Activated CD4-positive, alpha-beta T cell treated with anti-CD3 and anti-CD28 coated beads, Interleukin-2, amount 50 U/mL, for 4 hours (primary cell): ENCODE results near the gene ARID3C.
"Not testable (repeated sequence)": the region's sequence is repeated elsewhere in the genome, so short reads cannot be mapped to it uniquely, and the experiment has no call there.

Experiments
- DNase-seq, 2 experiments: peaks; one replicate each; pipeline ENCODE4 v3.0.0-alpha.2; 2020

ARID3C gene

DNA sequence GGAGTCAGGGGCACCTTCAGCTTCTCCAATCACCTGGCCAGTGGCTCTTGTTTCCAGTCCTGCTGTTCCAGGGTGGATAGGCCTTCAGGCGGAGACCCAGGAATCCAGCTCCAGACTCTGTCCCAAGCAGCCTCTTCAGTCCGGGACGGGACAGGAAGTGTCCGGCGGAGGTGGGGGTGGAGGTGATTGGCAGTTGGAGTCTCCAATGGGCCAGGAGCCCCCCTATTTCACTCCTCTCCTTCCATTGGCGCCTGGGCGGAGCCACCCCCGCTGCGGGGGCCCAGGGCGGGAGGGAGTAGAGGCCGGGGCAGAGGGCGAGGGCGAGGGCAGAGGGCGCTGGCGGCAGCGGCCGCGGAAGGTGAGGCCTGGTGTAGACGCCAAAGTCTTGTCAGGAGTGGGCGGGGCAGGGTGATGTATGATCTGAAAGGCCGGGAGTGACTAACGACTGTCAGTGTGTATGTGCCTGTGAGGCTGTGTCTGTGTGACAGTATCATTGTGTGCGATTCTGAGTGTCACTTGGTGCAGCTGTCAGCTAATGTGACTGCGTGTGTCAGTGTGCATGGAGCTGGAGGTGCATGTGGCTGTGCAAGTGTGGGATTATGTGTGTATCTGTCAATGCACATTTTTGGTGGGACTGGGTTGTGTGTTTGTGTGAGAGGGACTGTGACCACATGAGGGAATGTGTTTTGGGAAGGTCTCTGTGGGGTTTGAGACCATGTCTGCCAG is 23.2 kb upstream of the ARID3C start, which contains the start of gene IL11RA:
TSS of gene IL11RA (plus strand) at position 310 of the 726 bp plus-strand sequence. CDS start 3,033 bp downstream, outside the sequence.
- peak; percentile 45 to 49 for DNase-seq

DNA sequence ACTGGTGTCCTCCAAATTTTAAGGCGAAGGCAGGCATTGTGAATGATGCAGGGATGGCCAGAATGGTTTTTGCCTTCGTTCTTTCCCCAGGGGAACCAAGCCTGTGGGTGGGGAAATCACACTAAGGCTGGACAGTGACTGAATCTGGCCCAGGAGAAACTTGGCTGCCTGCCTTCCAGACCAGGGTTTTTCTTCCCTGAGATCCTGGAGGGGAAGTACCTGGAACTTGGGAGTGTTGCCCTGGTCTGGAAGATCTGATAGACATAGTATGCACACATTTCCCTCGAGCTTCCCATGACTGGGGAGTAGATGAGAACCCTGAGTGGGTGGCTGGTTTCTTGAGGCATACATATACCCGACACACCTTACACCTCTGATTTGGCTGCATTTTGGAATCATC is 22.5 kb upstream of the ARID3C start:
- DNase-seq = no peak

DNA sequence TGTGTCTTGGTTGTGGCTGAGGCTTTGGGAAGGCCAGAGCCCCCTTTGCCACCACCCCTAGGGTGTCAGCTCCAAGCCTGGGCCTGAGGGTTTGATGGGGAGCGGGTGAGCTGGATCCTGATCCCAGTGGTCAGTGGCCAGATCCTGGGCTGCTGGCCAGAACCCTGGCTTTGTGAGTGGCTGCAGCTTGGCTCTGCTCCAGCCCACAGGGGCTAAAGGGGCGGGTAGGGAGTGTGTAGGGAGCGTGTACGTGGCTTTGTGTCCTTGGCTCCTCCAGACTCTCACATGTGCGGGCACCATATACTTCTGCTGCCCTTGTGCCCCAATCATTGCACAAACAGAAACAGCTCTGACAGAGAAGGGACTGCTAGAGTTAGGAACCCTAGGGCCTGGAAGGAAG is 21.9 kb upstream of the ARID3C start:
- DNase-seq = no peak

DNA sequence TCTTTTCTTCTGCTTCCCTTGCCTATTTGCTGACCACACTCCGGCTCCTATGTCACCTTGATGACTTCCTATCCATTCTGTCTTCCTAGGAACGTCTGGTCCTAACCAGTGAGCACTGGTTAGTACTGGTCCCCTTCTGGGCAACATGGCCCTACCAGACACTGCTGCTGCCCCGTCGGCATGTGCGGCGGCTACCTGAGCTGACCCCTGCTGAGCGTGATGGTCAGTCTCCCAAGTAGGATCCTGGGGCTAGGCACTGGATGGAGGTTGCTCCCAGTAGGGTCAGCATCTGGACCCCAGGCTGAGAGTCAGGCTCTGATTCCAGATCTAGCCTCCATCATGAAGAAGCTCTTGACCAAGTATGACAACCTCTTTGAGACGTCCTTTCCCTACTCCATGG is 19.8 kb upstream of the ARID3C start:
- DNase-seq = no peak

DNA sequence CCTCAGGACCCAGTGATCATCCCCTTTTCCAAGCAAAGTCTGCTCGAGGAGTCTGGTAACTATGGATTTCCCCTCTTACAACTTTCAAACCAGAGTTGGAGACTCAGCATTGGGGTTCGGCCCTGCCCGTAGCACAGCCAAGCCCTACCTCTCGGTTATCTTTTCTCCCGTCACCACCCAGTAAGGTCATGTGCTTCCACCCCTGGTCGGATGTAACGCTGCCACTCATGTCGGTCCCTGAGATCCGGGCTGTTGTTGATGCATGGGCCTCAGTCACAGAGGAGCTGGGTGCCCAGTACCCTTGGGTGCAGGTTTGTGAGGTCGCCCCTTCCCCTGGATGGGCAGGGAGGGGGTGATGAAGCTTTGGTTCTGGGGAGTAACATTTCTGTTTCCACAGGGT is 18.8 kb upstream of the ARID3C start:
- no peak for DNase-seq

DNA sequence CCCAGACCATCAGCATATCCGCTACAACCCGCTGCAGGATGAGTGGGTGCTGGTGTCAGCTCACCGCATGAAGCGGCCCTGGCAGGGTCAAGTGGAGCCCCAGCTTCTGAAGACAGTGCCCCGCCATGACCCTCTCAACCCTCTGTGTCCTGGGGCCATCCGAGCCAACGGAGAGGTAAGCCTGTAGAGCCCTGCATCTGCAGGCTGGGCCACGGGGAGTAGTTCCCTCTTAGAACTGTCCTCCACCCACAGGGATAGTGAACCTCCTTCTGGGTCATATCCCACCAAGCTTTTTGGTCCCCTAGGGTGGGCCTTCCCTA is 18.2 kb upstream of the ARID3C start:
- no peak for DNase-seq

DNA sequence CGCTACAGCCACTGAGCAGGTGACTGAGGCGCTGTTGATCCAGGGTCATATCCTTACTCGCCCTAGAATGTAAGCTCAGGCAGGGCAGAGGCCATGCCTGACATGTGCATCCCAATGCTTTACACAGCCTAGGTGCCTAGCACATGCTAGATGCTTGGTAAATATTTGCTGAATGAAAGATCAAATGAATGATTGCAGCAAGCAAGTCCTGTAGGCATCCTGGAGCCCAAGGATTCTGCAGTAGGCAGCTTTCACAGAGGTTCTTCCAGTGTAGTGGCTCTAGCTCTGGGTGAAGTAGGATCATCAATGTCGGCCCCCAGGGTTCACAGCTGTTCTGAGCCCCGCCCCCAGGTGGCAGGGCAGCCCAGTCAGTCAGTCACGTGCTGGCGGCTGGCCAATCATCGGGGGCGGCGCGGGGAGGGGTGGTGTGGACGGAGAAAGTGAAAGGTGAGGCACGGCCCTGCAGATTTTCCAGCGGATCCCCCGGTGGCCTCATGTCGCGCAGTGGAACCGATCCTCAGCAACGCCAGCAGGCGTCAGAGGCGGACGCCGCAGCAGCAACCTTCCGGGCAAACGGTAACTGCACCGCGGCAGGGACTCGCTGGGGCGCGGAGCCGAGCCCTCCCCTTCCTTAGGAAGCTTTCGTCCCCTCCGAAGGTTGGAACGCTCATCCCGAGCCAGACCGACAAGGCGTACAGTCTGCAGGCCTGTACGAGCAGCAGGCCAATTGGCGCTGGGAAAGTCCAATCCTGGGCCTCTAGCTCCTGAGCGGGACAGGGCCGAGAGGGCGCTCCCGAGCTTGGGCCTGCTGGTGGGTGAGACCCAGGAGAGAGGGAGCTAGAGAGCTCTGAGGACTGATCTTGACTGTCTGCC is 17.6 kb upstream of the ARID3C start, which contains the start of gene GALT:
TSS of gene GALT (plus strand) at position 465 of the 873 bp plus-strand sequence. CDS start at position 495, 30 bp downstream.
- DNase-seq = peak; percentile 97 to 98

DNA sequence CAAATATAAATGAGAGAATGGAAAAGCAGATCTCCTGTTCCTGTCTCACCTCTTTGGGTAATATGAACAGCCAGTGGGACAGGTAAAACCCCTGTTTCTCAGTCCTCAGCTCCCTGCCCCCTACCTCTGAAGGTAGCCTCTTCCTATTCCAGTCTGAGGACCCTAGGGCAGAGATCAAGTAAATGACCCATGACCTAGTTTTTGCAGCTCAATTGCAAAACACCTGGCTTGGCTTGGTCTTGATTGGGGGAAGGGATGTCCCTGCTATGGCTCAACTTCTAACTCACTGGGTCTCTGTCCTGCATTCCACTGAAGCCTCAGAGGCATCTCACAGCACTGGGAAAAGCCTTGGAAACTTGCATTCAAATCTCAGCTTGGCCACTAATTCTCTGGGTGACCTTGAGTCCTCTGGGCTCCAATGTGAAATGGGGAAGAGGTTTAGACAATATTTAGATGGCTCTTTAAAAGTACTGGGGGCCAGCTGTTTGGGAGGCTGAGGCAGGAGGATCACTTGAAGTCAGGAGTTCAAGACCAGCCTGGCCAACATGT is 16.0 kb upstream of the ARID3C start:
- DNase-seq = no peak

DNA sequence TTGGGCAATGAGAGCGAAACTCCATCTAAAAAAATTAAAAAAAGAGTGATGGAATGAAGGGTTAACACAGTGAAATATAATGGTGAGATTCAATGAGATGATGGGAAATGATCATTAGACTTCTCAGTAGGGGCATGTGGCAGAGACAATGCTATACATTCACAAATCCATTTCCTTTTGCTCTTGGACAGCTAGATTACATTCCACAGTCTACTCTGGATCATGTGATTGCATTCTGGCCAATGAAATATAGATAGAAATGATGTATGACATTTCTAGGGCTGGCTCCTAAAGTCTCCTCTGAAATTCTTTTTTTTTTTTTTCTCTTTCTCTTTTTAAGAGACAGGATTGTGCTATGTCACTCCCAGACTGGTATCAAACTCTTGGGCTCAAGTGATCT is 13.8 kb upstream of the ARID3C start:
- no peak for DNase-seq

DNA sequence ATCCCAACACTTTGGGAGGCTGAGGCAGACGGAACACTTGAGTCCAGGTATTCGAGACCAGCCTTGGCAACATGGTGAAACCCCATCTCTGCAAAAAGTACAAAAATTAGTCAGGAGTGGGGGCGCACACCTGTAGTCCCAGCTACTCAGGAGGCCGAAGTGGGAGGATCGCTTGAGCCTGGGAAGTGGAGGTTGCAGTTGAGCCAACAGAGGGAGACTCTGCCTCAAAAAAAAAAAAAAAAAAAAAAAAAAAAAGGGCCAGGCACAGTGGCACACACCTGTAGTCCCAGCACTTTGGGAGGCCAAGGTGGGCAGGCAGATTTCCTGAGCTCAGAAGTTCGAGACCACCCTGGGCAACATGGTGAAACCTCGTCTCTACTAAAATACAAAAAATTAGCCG is 10.5 kb upstream of the ARID3C start:
- not testable (repeated sequence) for DNase-seq

DNA sequence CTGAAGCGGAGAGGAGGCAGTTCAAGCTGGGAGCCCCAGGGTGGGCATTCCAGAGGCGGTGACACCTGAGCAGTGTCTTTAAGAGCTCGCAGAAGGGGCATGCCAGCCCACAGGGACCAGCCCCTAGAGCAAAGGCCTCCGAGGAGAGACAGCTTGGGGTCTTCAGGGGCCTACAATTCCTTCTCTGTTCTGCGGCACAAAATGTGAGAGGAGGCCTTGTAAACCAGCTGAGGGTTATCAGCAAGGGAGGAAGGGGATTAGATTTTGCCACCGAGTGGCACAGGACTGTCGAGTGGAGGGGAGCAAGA is 9.2 kb upstream of the ARID3C start:
- DNase-seq = no peak

DNA sequence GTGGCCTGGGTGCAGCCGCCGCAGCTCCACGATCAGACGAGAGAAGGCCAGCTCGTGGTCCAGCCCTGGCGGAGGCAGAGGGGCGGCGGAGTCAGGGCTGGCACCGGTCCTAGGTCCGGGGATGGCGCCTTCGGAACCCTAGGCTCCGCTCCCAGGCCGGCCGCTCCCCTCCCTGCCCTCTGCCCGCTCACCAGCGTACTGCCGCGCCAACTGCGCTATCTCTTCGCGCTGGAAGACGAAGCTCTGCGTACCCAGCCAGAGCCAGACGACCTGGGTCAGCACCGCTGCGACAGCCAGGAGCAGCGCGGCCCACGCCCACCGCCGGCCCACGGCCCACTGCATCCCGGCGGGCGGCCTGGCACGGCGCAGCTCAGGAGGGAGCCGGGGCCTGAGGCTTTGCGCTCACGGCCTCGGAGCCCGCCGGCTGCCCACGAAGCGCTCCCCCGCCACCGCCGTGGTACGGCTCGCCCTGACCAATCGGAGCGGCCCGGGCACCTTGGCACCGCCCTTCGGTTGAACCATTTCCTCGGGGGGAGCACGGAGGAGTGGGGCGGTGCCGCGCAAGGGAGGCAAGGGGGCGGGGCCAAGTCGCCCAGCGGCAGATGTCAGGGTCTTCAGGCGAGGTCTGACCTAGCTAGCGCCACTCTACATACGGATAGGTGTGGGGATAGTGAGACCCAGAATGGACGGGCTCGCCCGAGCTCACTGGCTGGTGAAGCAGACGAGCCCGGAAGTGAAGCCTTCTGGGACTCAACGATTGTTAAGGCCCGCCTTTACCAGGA is 8.7 kb upstream of the ARID3C start, which contains the start of gene SIGMAR1:
TSS of gene SIGMAR1 (minus strand) at position 432 of the 782 bp plus-strand sequence. CDS start at position 342, 90 bp downstream.
- peak; percentile 89 to 90 for DNase-seq

DNA sequence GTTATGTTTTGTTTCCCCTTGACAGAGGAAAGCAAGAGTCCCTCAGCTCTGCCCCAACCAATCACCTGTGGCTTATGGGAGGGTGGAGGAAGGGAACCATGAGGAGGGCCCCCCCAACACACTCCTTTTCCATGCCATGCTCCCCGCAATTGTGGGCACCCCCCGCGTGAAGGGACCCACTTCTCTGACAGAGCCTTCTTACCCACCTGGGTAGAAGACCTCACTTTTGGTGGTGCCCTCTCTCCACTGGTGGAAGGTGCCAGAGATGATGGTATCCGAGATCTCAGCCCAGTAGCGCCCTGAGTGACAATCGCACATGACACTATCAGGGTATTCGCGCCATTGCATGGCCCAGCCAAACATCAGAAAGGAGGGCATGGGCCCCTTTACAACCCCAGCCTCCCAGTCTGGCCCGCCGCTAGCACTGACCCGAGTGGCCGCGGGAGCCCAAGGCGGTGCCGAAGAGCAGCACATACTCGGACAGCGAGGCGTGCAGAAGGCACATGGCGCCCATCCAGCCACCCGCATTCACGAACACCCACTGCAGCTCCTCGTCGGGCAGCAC is 8.0 kb upstream of the ARID3C start:
- DNase-seq = no peak

DNA sequence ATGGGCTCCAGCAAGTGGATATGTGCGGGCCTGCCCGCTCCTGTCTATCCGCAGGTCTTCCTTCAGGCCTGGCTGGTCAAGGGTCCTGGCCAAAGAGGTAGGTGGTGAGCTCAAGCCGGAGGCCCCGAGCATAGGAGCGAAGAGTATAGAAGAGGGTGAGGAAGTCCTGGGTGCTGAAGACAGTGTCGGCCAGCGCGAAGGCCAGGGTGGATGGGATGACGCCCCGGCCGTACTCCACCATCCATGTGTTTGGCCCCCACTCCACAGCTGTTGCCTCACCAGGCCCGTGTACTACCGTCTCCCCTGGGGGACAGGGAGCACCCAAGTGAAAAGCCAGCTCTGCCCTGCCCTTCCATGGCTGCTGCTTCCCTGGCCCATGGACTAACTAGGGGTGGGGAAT is 6.7 kb upstream of the ARID3C start:
- DNase-seq = no peak

DNA sequence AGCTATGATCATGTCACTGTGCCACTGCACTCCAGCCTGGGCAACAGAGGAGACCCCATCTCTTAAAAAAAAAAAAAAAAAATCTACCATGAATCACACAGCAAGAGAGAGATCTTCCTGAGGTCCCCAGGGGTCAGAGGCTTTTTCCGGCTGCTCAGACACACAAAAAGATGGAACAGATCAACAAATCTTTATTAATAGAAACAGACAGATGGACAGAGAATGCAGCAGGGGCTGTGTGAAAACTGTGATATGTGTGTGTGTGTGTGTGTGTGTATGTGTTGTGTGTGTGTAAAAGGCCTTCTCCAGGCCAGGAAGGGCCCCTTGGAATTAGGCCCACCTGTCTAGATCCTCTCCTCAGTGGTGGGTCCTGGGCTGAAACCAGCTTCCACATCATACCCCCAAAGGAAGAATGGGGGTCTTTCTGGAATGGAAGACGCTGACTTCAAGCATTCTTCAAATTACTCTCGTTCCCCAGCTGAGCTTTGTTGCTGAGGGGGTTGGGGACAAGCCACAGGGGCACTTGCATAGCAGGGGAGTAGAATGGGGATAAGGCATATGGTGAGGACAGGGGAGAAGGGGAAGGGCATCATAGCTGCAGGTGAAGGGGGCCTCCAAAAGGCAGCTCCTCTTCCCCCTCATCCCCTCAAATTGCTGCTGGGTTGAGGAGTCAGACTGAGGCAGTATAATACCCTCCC is 5.8 kb upstream of the ARID3C start:
- no peak for DNase-seq

DNA sequence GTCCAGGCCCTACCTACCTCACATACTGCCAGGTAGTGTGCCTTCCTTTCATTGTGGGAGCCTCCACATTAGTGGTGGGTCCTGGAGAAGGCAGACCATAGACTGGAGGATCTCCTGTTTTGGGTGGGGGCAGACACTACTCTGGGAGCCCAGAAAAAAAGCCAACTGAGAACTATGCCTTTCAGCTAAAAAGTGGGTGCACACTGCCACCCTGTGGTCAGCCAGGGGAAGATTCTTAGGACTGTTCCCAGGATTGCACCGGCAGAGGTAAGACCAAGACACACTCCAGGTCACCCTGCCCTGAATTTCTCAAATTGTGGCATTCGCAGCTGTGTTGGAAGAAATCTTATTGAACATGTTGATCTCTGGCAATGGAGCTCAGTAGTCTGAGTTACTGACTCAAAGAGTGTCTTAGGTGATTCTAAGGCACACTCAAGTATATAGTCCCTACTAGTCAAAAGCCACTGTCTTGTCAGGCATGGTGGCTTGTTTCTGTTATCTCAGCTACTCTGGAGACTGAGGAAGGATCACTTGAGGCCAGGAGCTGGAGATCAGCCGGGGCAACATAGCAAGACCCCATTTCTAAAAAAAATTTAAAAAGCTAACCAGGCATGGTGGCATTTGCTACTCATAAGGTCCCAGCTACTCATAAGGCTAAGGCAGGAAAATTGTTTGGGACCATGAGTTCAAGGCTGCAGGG is 5.1 kb upstream of the ARID3C start:
- DNase-seq = peak; percentile 73 to 75

DNA sequence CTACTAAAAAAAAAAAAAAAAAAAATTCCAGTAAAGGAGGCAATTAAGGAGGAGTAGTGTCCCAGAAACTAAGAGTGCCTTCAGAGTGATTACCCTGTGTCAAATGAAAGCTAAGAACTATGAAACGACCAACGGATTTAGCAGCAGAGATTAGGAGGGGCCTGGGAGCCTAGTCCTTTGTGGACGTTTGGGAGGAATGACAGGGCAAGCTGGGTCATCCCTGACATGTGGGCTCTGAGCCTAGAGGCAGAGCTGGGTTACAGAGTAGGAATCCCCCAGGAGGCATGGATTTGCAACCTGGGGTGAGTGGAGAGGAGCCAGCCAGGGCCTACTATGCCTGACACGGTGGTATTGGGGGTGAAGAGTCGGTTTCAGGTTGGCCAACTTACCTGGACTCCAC is 4.3 kb upstream of the ARID3C start:
- DNase-seq = no peak

DNA sequence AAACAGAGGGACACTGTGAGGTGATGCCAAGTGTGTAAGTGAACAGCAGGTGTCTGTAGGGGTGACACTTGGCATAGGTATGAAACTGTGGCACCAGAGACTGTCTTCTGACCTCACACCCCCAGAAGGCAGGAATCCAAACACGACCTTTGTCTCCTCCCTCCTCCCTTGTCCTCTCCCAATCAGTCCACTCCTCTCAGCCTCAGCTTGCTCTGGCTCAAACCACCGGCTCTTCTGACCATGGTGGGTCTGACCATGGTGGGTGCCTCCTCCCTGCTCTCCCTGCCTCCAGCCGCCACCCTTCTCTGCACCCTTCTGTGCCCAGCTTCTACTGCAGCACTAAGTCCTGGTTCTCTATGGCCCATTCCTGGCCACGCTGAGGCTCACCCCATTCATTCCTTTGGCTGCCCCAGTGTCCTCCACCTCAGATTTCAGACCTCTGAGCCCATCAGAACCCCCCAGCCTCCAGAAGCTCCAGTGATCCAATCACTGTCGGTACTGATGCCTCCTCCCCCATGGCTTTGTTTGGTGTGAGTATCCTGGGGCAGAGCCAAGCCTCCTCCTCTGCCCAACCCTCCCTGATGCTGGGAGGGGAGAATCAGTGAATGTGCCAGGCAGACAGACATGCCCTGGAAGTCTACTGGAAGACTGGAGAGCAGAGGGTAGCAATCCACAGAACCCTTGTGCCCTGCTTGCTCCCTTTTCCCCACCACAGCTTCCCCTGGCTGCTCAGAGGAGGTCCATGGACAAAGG is 1.7 kb upstream of the ARID3C start:
- no peak for DNase-seq

DNA sequence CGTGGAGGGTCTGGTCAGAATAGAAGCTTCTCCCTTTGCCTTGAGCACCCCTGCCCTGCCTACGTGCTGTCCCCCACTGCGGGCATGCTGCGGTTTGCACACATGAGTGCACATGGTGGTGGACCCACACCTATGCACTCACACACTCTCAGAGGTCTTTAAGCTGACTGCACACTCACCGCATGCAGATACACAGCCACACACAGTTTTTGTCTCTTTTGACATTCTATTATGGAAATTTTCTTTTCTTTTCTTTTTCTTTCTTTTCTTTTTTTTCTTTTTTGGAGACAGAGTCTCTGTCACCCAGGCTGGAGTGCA is 584 bp upstream of the ARID3C start:
- DNase-seq = no peak

DNA sequence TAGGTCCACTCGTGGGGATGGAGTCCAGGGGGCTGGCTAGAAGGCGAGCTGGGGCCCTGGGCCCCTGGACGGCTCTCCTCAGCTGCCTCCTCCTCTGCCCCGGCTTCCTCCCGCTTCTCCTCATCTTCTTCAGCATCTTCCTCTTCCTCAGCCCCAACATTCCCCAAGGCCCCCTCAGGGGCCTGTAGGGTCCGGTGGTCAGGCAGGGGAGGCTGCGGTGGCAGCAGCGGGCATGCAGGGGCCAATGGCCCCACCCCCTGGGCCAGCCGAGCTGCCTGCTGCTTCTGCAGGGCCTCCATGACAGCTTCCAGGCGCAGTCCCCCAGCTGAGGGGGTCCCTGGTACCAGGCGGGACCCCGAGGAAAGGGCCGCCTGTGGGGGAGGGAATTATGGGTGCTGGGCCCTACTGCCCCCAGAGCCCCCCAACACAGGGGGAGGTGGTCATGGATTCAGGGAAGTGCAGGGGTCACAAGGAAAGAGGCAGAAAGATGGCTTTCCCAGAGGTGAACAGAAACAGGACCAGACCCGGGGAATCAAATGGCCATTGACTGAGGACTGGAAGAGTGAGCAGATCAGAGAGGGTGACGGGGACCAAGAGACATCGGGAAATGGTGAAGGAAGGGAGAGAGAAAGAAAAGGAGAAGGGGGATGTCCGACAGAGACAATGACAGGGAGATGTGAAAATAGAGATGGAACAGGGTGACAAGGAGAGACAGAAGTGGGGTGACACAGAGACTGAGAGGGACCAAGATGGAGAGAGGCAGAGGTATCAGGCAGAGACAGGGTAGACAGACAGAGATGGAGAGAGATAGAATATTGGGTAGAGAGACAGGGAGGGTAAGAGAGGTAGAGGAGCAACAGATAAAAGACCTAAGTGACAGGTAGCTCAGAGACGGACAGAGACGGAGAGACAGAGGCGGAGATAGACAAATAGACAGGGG is 880 bp downstream of the ARID3C start:
- DNase-seq = no peak
